Stimulated activated CD4-positive, alpha-beta T cell treated with anti-CD3 and anti-CD28 coated beads, TNF-alpha, amount 100 ng/mL, for 48 hours (primary cell): ENCODE data around the gene LSM14A.
"Not testable (repeated sequence)": the region's sequence is repeated elsewhere in the genome, so short reads cannot be mapped to it uniquely, and the experiment has no call there.

ENCODE experiments used
- DNase-seq, 3 donors: peaks; one replicate each; pipeline ENCODE4 v3.0.0-alpha.2; 2020; ENCODE audit warnings: low read depth in 3 of 3

The LSM14A gene

DNA sequence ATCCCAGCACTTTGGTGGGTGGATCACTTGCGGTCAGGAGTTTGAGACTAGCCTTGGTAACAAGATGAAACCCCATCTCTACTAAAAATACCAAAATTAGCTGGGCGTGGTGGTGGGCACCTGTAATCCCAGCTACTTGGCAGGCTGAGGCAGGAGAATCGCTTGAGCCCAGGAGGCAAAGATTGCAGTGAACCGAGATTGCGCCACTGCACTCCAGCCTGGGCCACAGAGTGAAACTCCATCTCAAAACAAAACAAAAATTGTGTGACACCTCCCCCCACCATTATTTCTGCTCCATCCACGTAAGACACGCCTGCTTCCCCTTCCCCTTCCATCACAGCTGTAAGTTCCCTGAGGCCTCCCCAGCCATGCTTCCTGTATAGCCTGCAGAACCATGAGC is 13.3 kb upstream of the LSM14A start:
- not testable (repeated sequence) for DNase-seq

DNA sequence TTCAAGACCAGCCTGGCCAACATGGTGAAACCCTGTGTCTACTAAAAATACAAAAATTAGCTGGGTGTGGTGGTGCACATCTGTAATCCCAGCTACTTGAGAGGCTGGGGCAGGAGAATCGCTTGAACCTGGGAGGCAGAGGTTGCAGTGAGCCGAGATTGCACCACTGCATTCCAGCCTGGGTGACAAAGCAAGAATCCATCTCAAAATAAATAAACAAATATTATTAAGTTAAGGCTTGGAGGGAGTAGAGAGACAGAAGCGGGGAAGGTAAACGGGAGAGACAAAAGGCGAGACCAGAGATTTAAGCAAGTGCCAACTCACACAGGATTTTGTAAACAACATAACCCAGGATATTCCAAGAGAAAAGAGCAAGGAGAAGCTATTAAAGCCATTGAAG is 12.8 kb upstream of the LSM14A start:
- DNase-seq = not testable (repeated sequence)

DNA sequence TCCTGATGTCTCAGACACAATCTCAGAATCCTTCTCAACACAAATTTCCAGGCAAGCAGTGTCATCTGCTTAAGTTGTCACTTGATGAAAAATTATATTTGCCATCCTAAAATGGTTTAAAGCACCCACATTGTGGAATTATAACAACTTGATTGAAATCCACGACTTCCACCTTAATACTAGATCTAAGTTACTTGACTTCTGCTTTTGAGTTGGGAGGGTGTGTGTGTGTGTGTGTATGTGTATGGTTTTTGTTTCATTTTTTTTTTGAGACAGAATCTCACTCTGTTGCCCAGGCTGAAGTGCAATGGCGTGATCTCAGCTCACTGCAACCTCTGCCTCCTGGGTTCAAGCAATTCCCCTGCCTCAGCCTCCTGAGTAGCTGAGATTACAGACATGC is 10.4 kb upstream of the LSM14A start:
- DNase-seq = not testable (repeated sequence)

DNA sequence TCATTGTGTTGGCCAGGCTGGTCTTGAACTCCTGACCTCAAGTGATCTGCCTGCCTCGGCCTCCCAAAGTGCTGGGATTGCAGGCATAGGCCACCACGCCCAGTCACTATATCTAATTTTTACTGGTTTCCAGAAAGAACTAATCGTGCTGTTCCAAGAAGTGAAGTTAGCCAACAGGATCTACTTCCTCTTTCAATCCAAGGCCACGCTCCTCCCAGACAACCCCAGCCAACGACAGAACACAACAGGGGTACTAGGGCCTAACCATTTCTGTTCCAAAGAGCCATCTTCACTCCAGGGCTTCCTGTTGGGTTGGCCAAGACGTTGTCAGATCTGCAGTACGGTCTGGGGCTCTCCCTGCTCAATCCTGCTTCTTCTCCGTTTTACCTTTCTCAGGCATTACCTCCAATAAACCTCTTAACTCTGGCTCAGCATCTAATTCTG is 7.0 kb upstream of the LSM14A start:
- DNase-seq = no peak

DNA sequence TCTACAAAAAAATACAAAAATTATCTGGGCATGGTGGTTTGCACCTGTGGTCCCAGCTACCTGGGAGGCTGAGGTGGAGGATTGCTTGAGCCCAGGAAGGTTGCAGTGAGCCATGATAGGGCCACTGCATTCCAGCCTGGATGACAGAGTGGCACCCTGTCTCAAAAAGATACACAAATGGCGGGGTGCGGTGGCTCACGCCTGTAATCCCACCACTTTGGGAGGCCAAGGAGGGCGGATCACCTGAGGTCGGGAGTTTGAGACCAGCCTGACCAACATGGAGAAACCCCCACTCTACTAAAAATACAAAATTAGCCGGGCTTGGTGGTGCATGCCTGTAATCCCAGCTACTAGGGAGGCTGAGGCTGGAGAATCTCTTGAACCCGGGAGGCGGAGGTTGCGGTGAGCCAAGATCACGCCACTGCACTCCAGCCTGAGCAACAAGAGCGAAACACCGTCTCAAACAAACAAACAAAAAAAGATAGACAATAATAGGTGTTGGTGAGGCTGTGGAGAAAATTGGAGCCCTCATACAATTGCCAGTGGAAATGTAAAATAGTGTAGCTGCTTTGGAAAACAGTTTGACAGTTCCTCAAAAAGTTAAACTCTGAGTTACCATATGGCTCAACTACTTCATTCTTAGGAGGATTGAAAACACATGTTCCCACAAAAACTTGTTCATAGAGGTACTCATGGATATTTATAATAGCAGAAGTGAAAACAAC is 2.7 kb upstream of the LSM14A start:
- not testable (repeated sequence) for DNase-seq

DNA sequence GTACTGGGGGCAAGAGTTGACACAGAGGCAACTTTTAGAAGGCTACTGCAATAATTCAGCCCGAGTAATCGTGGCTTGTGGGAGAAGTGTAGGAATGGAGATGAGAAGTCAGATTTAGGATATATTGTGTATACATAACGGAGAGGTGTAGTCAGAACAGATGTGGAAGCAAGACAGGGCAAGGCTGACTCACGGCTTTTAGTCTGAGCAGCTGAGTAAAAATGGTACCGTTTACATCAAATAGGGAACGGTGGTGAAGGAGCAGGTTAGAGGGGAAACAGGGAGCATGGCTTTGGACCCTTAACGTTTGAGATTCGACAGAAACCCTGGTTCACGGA is 796 bp upstream of the LSM14A start:
- peak in 2 of 3 donors; percentile 39 to 63 for DNase-seq

DNA sequence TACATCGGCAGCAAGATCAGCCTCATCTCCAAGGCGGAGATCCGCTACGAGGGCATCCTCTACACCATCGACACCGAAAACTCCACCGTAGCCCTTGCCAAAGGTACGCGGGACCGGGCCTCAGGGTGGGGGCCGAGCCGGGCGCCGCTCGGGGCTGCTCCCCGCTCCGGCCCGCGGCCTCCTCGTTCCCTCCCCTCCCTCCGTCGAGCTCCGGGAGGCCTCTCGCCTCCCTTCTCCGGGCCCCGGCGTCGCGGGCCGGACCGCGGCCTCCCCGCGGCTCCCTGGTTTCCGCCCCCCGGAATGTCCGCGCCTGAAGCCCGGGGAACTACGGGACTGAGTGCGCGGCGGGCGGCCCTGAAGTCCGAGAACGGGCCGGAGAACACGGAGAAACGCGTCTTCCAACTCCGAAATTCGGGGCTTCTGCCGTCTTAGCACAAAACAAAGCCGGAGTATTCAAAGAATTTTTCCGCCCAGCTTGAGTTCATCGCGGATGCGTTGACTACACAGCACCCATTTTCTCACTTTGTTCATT is 423 bp downstream of the LSM14A start:
- peak in 1 of 3 donors; percentile 3 for DNase-seq

DNA sequence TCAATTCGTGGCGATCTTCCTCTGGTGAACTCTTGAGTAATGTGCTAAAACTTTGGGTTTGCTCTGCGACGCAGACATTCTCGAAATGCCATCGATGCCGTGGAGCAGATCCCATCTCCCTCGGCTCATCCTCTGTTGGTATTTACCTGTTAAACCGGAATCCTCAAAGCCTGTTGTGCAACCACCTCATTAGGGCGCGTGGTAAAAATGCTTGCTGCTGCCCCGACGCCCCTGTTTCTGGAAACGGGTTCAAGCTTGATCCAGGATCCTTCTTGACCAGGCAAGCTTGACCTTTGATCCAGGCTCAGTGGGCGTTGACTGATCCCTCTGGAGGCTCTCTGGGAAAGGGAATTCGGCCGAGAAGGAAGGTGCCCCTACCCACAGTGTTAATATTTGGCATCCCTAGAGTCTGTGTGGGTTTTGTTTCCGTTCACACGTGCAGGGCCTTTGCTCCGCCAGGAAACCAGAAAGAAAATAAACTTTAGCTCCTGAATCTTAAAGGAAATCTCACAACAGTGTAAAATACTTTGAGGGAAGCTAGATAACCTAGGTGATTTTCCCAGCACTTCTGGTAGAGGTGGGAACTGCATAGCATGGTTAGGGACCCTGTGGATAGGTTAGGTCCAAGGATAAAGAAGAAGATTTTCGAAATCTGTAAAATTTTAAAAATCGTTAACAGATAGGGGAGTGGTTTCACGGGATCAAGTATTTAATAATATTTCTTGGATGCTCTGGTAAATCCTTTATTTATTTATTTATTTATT is 1.1 kb downstream of the LSM14A start:
- peak in 2 of 3 donors; percentile 2 to 10 for DNase-seq

DNA sequence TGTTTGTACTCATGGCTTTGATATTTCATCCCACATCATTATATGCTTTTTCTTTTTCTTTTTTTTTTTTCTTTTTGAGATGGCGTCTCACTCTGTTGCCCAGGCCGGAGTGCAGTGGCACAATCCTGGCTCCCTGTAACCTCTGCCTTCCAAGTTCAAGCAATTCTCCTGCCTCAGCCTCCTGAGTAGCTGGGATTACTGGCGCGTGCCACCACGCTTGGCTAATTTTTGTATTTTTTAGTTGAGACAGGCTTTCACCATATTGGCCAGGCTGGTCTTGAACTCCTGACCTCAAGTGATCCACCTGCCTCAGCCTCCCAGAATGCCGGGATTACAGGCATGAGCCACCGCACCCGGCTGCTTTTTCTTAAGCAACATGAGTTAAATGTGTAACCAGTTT is 2.9 kb downstream of the LSM14A start:
- not testable (repeated sequence) for DNase-seq

DNA sequence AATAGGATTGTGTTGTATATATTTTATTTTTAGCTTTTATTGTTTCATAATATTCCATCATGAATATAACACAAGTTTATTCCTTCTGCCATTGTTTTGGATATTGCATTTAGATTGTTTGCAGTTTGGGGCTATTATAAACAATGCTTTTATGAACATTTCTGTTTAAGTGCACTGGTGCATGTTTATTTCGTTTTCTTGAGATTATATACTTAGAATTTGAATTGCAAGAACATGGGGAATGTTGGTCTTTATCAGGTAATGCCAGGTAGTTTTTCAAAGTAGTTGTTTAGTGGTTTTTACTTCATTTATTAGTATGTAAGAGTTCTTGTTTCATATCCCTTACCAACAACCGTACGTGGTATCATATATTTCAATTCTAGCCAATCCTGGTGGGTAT is 4.3 kb downstream of the LSM14A start:
- DNase-seq = no peak

DNA sequence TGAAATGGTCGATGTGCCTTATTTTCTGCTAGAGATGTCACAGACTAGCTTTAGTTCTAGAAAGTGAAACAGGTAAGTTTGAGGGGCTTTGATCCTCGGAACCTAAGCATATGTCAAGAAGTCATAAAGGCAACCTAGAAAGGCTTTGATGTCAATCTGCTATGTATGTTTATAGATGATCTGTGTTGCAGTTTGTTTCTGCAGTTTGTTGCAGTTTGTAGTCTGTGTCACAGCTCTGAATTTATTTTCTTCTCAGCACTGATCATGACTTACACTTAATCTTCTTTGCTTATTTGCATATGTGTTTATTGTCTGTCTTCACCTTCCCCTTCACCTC is 5.9 kb downstream of the LSM14A start:
- no peak for DNase-seq

DNA sequence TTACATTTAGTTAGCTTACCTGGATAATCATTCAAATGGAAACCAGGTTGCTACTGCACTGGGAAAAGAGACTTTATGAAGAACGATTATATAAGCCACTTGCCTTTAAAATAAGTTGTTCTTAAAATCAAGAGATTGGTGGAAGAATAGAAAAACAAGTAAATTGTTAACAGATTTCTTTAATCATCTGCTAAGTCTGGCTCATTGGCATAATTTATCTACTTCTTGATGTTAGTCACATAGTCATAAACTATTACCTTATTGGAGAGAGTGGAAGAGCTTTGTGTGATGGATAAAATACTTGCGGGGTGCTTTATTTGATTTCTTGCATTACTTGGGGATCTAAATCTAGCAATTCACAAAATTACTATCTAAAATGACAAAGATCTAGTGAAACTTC is 6.8 kb downstream of the LSM14A start:
- no peak for DNase-seq

DNA sequence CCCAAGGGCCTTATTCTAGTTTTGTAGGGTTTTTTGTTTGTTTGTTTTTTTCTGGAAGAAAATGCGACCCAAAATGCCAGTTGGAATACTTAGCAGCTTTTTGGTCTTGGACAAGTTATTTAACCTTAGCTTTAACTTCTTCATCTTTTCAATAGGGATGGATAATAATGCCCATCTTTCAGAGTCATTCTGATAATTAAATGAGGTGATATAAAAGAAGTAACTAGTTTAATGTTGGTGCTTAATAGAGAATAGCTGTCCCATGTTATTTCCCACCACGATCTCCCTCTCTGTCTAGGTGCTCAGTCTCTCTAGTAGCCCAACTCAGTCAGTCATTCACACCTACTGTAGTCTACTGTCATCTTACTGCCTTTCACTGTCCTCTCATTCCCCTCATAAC is 8.0 kb downstream of the LSM14A start:
- no peak for DNase-seq

DNA sequence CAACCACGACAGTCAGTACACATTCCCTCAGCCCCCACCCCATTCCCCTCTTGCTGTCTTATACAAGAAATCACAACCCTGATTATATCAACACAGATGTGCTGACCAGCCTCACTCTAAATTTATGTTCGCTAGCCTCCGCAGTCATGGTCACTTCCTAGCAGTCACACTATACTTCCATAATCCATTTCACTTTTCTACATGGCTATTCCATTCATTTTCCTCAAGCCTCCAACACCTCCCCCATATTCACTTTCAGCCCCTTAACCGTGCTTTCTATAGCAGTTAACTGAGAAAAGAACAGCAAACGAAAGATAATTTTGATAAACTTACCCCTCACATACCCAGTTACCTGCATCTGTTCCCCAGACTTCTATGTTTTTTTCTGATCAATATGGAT is 8.4 kb downstream of the LSM14A start:
- no peak for DNase-seq

DNA sequence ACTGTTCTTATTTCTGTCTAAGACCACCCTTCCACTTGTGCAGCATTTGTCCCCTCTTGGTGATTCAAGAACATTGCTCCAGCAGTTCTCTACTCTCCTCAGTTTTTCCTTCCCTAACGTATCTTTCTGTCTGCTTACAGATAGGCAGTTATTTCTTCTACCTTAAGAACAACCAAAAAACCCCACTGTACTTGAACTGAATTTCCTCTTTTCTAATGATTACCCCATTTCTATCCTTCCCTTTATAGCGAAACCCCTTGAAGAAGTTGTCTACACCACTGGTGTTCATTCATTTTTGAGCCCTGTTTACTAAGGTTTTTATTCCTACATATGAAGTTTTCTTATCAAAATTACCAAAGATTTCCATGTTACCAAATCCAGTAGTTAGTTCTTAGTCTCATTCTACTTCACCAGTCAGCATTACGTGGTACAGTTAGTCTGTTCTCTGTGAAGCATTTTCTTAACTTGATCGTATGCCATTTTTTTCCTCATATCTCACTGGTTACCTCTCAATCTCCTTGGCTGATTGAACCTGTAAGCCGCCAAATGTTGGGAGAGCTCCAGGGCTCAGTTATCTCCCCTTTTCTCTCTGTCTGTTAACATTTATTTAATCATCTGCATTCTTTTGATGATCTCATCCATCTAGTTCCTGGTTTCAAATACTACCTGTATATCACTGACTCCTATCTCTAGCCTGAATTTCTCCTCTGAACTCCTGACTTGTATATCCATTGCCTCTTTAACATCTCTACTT is 9.0 kb downstream of the LSM14A start:
- DNase-seq = no peak

DNA sequence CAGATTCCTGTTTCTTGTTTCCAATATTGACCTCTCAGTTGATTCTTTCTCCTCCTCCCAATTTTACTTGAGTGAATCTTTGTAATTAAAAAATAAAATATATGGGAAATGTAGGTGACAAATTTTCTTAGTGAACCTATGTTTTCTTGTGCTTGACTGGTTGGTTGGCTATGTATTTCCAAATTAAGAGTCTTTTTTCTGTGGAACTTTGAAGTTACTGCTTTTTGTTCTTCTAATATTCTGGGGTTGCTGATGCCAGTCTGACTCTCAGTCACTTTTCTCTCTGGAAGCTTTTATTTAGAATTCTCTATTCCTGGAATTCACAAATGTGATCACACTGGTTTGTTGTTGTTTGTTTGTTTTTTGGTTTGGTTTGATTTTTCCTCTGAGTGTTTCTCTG is 9.8 kb downstream of the LSM14A start:
- DNase-seq = no peak

DNA sequence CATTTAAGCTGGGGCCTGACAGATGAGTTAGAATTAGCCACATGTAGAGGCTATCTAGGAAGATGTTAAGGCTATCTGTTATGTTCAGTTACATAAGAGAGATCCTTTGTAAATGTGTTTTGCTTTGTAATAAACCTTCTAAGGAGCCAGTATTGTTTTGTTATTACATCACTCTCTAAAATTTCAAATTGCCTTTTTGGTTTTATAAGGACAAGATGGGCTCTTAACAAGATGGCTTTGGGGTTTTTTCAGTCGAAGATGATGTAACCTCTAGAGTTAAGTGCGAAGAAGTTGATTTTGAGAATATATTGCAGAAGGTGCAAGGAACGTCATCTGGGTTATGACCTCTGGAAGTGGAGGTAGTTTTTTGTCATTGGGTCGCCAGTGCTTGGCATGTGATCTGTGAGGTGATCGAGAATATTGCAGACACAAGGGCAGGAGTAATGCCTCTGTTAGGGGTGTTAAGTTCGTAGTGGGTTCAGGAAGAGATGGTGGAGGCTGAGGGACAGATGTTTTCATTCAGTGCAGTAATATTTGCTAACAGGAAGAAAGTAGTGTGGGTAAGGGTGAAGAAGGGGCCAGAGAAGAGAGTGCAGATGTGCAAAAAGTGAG is 12.7 kb downstream of the LSM14A start:
- no peak for DNase-seq

DNA sequence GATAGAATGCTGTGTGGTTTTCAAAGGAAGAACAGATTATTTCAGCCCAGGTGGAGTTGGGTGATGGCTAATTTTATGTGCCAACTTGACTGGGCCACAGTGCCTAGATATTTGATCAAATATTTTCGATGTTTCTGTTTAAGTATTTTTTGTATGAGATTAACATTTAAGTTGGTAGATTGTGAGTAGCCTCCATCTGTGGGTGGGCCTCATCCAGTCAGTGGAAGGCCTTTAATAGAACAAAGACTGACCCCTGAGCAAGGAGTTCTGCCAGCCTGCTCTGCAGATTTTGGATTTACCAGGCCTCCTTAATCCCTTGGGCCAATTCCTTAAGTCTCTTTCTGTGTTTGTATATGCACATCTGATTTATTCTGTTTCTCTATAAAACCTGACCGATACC is 13.9 kb downstream of the LSM14A start:
- DNase-seq = no peak

DNA sequence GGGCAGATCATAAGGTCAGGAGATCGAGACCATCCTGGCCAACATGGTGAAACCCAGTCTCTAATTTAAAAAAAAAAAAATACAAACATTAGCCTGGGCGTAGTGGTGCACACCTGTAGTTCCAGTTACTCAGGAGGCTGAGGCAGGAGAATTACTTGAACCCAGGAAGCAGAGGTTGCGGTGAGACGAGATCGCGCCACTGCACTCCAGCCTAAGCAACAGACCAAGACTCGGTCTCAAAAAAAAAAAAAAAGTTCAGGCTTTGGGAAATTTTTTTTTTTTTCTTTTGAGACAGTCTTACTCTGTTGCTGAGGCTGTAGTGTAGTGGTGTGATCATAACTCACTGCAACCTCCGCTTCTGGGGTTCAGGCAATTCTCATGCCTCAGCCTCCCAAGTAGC is 14.7 kb downstream of the LSM14A start:
- no peak for DNase-seq

DNA sequence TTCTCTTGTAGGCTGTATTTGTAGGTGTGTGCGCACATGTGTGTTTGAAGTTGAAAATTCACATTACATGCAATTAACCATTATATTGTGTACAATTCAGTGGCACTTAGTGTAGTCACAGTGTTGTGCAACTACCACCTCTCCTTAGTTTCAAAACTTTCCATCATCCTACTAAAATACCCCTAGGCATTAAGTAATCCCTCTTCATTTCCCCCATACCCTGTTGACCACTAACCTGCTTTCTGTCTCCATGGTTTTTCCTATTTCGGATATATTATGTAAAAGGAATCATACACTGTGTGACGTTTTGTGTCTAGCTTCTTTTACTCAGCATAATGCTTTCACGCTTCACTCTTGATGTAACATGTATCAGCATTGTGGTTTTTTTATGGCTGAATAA is 16.1 kb downstream of the LSM14A start:
- DNase-seq = no peak

DNA sequence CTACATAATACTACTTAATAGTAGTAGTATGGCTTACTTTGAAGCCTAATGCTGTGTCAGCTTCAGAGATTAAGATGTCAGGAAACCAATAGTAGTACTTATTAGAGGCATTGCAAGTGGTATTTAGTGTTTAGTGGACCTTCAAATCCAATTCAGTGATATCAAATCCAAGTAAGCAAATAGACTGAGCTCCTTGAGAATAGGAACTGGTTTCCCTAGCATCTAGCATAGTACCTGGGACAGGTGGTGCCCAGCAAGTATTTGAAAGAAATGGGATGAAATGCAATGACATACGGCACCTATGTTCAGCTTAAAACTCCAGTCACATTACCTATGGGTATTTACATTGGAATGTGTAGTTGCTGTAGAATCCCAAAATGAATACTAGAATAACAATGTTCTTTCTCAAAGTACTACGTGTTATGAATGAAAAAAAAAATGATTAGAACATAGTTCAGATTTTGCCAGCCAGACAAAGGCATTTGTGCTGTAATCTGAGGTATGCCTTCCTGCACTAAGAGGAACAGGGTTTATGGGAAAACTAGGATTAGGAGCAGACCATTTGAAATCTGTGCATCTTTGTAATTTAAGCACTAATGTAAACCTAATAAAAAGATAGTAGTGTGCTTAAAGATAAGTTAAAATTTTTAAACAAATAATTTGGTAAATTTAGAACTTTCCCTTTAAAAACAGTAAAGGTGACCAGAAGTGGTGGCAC is 17.1 kb downstream of the LSM14A start:
- DNase-seq = no peak
